ENCODE measurements around the gene EED. TPM values are rescaled to one million over a fixed set of nuclear protein-coding genes. Genes with fewer than 3 reads are reported as not detected.

The EED gene
- total and polyA plus RNA-seq, 4 donors = 5.4 to 17.1 (median 8.2) TPM

DNA sequence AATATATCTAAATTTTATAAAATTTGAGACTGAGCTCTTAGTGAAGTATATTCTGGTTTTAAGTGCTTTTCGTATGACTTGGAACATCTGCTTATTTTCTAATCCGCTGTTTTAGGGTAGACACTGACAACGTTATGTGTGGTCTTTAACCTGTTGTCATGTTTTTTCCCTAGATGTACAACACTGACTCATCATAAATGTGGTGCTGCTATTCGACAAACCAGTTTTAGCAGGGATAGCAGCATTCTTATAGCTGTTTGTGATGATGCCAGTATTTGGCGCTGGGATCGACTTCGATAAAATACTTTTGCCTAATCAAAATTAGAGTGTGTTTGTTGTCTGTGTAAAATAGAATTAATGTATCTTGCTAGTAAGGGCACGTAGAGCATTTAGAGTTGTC lies 33.7 kb downstream of the EED start:
- H3K9me3 ChIP-seq (ENCODE audit: control insufficient read depth in 4 of 4, low read length in 3 of 4) = no peaks in the 10 kb centered on the region
- TF ChIP-seq, protein P1, sequence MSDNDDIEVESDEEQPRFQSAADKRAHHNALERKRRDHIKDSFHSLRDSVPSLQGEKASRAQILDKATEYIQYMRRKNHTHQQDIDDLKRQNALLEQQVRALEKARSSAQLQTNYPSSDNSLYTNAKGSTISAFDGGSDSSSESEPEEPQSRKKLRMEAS (IDR thresholded peaks at IDR 0.05) = no peak
- TF ChIP-seq RXRA (IDR thresholded peaks at IDR 0.05) (no peak), FOXA2 (IDR thresholded peaks at IDR 0.05) (no peak)
- H3K9ac ChIP-seq (ENCODE audit: low read depth in 1 of 2, low read length in 2 of 2) = no peak overlapping the region
- peaks cover 4 to 25% (median 13%) of the 10 kb centered on the region in 4 donors for H3K36me3 ChIP-seq (ENCODE audit: control insufficient read depth in 4 of 4, insufficient read depth in 3 of 4, low read depth in 1 of 4, low read length in 3 of 4)
- no peaks in the 10 kb centered on the region for H3K4me1 ChIP-seq (ENCODE audit: control insufficient read depth in 4 of 4, insufficient read depth in 4 of 4, low read length in 3 of 4)
- no peak for DNase-seq (ENCODE audit: low spot score)
- 92% methylated on average over 8 of the region's 8 CpGs for WGBS
- H3K4me3 ChIP-seq (ENCODE audit: low read depth in 1 of 3, low read length in 3 of 3) = no peak overlapping the region
- H3K27ac ChIP-seq (ENCODE audit: low read depth in 1 of 2, low read length in 2 of 2) = no peak overlapping the region
- no peaks in the 10 kb centered on the region for H3K27me3 ChIP-seq (ENCODE audit: control insufficient read depth in 4 of 4, insufficient read depth in 4 of 4, low read length in 3 of 4)

GRCh38 chr11:86279747-86280146 lies 35.2 kb downstream of the EED start:
- Histone ChIP-seq H3K36me3 (ENCODE audit: control insufficient read depth in 4 of 4, insufficient read depth in 3 of 4, low read depth in 1 of 4, low read length in 3 of 4) (peaks cover 6 to 27% (median 14%) of the 10 kb centered on the region in 4 donors), H3K27ac (ENCODE audit: low read depth in 1 of 2, low read length in 2 of 2) (no peak overlapping the region), H3K27me3 (ENCODE audit: control insufficient read depth in 4 of 4, insufficient read depth in 4 of 4, low read length in 3 of 4) (no peaks in the 10 kb centered on the region), H3K9ac (ENCODE audit: low read depth in 1 of 2, low read length in 2 of 2) (no peak overlapping the region), H3K9me3 (ENCODE audit: control insufficient read depth in 4 of 4, low read length in 3 of 4) (no peaks in the 10 kb centered on the region), H3K4me1 (ENCODE audit: control insufficient read depth in 4 of 4, insufficient read depth in 4 of 4, low read length in 3 of 4) (no peaks in the 10 kb centered on the region), H3K4me3 (ENCODE audit: low read depth in 1 of 3, low read length in 3 of 3) (no peak overlapping the region)
- TF ChIP-seq YY1 (IDR thresholded peaks at IDR 0.05) (no peak), RXRA (IDR thresholded peaks at IDR 0.05) (no peak), CTCF (IDR thresholded peaks at IDR 0.05; ENCODE audit: low read depth, low read length, missing input control) (no peak), HNF4A (conservative IDR thresholded peaks at IDR 0.05) (no peak), HNF4G (IDR thresholded peaks at IDR 0.05) (no peak), REST (IDR thresholded peaks at IDR 0.05) (no peak), NR2F2 (IDR thresholded peaks at IDR 0.05) (no peak), ATF3 (IDR thresholded peaks at IDR 0.05) (no peak)
- TF ChIP-seq, protein P2, sequence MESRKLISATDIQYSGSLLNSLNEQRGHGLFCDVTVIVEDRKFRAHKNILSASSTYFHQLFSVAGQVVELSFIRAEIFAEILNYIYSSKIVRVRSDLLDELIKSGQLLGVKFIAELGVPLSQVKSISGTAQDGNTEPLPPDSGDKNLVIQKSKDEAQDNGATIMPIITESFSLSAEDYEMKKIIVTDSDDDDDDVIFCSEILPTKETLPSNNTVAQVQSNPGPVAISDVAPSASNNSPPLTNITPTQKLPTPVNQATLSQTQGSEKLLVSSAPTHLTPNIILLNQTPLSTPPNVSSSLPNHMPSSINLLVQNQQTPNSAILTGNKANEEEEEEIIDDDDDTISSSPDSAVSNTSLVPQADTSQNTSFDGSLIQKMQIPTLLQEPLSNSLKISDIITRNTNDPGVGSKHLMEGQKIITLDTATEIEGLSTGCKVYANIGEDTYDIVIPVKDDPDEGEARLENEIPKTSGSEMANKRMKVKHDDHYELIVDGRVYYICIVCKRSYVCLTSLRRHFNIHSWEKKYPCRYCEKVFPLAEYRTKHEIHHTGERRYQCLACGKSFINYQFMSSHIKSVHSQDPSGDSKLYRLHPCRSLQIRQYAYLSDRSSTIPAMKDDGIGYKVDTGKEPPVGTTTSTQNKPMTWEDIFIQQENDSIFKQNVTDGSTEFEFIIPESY (IDR thresholded peaks at IDR 0.05) = no peak
- DNase-seq (ENCODE audit: low spot score) = no peak
- WGBS = 96% methylated on average over 3 of the region's 3 CpGs
